Activated B cell treated with CpG ODN at 0.5 μM for 24 hours (primary cell): ENCODE data around the gene TFCP2. TPM values are rescaled to one million over a fixed set of nuclear protein-coding genes. Genes with fewer than 3 reads are reported as not detected.

Experiments used
- ATAC-seq: fragments of 200-7000 bp; cut with Tn5 transposase; one replicate; pipeline ENCODE4 v1.10.0; 2021; ENCODE audit warnings: low read depth, mild to moderate bottlenecking, moderate library complexity
- CTCF ChIA-PET: fragments of 350-600 bp; sonication (Branson Sonifier 250); formaldehyde crosslinking; loops from one replicate; lab custom pipeline; 2021; ENCODE audit warnings: antibody characterized with exemption; lab: Charles Lee
- POLR2A ChIA-PET: fragments of 350-600 bp; sonication (Branson Sonifier 250); formaldehyde crosslinking; loops from one replicate; lab custom pipeline; 2021; ENCODE audit warnings: antibody characterized with exemption; lab: Charles Lee
- DNase-seq: peaks from one replicate; pipeline ENCODE4 v3.0.0; 2022
- H3K27ac Mint-ChIP-seq: one replicate; pipeline ENCODE4 v1.8.0; 2020; ENCODE audit warnings: mixed read lengths
- H3K27me3 Mint-ChIP-seq: one replicate; pipeline ENCODE4 v1.8.0; 2021; ENCODE audit warnings: mixed read lengths
- H3K36me3 Mint-ChIP-seq: one replicate; pipeline ENCODE4 v1.8.0; 2021; ENCODE audit warnings: low read depth, mixed read lengths
- H3K4me1 Mint-ChIP-seq: one replicate; pipeline ENCODE4 v1.8.0; 2021; ENCODE audit warnings: mixed read lengths
- H3K4me3 Mint-ChIP-seq: one replicate; pipeline ENCODE4 v1.8.0; 2020; ENCODE audit warnings: mild to moderate bottlenecking, mixed read lengths
- H3K9me3 Mint-ChIP-seq: one replicate; pipeline ENCODE4 v1.8.0; 2020; ENCODE audit warnings: mixed read lengths
- CTCF ChIP-seq: fragments of 200-600 bp; IDR thresholded peaks from one replicate; pipeline ENCODE4 v1.8.0; 2022; ENCODE audit warnings: antibody characterized with exemption, mild to moderate bottlenecking
- intact Hi-C: fragments of 100-400 bp; cut with micrococcal nuclease; formaldehyde crosslinking; loops from one replicate; pipeline ENCODE4 v1.15.1; 2024
- total RNA-seq: library from RNA; stranded (reverse); gene quantifications from 2 replicates; pipeline ENCODE4 v1.2.3, GENCODE V29; 2022

The TFCP2 gene
- total RNA-seq, 1 donor from 2014 or later: 36.7 TPM

GRCh38 chr12:51196547-51196946 is 23.6 kb upstream of the TFCP2 start:
- H3K4me3 Mint-ChIP-seq: no peak overlapping the region
- no peaks in the 10 kb centered on the region for H3K27me3 Mint-ChIP-seq
- H3K27ac Mint-ChIP-seq: no peak overlapping the region
- ATAC-seq (no peak), DNase-seq (no peak)
- CTCF ChIA-PET: no interaction called here
- POLR2A ChIA-PET: no interaction called here
- no peaks in the 10 kb centered on the region for H3K4me1 Mint-ChIP-seq
- no peak for TF ChIP-seq CTCF
- intact Hi-C loops: no loop called here
- no peaks in the 10 kb centered on the region for H3K9me3 Mint-ChIP-seq
- peaks cover 26% of the 10 kb centered on the region for H3K36me3 Mint-ChIP-seq

GRCh38 chr12:51195841-51196240 is 22.9 kb upstream of the TFCP2 start:
- no peak for DNase-seq
- H3K9me3 Mint-ChIP-seq: no peaks in the 10 kb centered on the region
- no peaks in the 10 kb centered on the region for H3K4me1 Mint-ChIP-seq
- CTCF ChIA-PET: no interaction called here
- H3K4me3 Mint-ChIP-seq: no peak overlapping the region
- H3K27me3 Mint-ChIP-seq: no peaks in the 10 kb centered on the region
- no peak for TF ChIP-seq CTCF
- ATAC-seq: no peak
- peaks cover 30% of the 10 kb centered on the region for H3K36me3 Mint-ChIP-seq
- H3K27ac Mint-ChIP-seq: no peak overlapping the region
- intact Hi-C loops: no loop called here
- POLR2A ChIA-PET: interaction anchor here (0.7 kb wide), 1 partner anchor 67 kb away, joined by 3 read pairs; no protein-coding TSS in a partner anchor

GRCh38 chr12:51192284-51192671 is 19.3 kb upstream of the TFCP2 start:
- ATAC-seq (no peak), DNase-seq (no peak)
- peaks cover 24% of the 10 kb centered on the region for H3K4me1 Mint-ChIP-seq
- CTCF ChIA-PET: no interaction called here
- no peaks in the 10 kb centered on the region for H3K9me3 Mint-ChIP-seq
- intact Hi-C loops: no loop called here
- no peak for TF ChIP-seq CTCF
- H3K36me3 Mint-ChIP-seq: peaks cover 32% of the 10 kb centered on the region
- H3K27ac Mint-ChIP-seq: no peak overlapping the region
- POLR2A ChIA-PET: interaction anchor here (0.6 kb wide), 1 partner anchor 428 kb away, joined by 5 read pairs; the partner anchor contains the start of gene ATF1
- H3K4me3 Mint-ChIP-seq: no peak overlapping the region
- H3K27me3 Mint-ChIP-seq: no peaks in the 10 kb centered on the region

GRCh38 chr12:51191516-51192283 is 18.8 kb upstream of the TFCP2 start:
- intact Hi-C loops: no loop called here
- ChIA-PET CTCF (no interaction called here), POLR2A (interaction anchor here (0.6 kb wide), 1 partner anchor 428 kb away, joined by 5 read pairs; the partner anchor contains the start of gene ATF1)
- TF ChIP-seq CTCF: no peak
- H3K4me3 Mint-ChIP-seq: no peak overlapping the region
- H3K27ac Mint-ChIP-seq: no peak overlapping the region
- no peaks in the 10 kb centered on the region for H3K27me3 Mint-ChIP-seq
- no peaks in the 10 kb centered on the region for H3K9me3 Mint-ChIP-seq
- DNase-seq: no peak
- ATAC-seq: no peak
- peaks cover 32% of the 10 kb centered on the region for H3K36me3 Mint-ChIP-seq
- H3K4me1 Mint-ChIP-seq: peaks cover 29% of the 10 kb centered on the region

GRCh38 chr12:51190820-51191219 is 17.9 kb upstream of the TFCP2 start:
- Mint-ChIP-seq H3K36me3 (peaks cover 31% of the 10 kb centered on the region), H3K27ac (no peak overlapping the region), H3K9me3 (no peaks in the 10 kb centered on the region), H3K4me1 (peaks cover 29% of the 10 kb centered on the region), H3K27me3 (no peaks in the 10 kb centered on the region), H3K4me3 (no peak overlapping the region)
- DNase-seq (no peak), ATAC-seq (no peak)
- intact Hi-C loops: no loop called here
- ChIA-PET CTCF (no interaction called here), POLR2A (interaction anchor here (0.5 to 0.9 kb wide), 2 partner anchors 48 to 108 kb away, joined by 3 to 4 read pairs; partner anchors contain the start of genes CSRNP2 and DAZAP2)
- TF ChIP-seq CTCF: no peak
